Measurements from ENCODE around the gene PLEK.
"Not testable (repeated sequence)": the region's sequence is repeated elsewhere in the genome, so short reads cannot be mapped to it uniquely, and the experiment has no call there.

The PLEK gene

DNA sequence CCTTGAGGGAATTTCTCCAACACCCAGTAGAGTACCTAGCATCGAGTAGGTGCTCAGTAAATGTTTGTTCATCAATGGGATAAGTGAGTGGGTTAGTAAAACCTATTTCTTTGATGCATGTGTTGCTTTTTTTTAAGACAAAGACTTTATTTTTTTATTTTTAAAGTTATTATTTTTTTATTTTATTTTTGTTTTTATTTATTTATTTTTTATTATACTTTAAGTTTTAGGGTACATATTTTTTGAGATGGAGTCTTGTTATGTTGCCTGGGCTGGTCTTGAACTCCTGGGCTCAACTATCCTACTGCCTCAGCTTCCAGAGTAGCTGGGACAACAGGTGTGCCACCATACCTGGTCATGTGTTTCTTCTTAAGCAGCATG is 20.8 kb downstream of the PLEK start:
- DNase-seq: no peak

DNA sequence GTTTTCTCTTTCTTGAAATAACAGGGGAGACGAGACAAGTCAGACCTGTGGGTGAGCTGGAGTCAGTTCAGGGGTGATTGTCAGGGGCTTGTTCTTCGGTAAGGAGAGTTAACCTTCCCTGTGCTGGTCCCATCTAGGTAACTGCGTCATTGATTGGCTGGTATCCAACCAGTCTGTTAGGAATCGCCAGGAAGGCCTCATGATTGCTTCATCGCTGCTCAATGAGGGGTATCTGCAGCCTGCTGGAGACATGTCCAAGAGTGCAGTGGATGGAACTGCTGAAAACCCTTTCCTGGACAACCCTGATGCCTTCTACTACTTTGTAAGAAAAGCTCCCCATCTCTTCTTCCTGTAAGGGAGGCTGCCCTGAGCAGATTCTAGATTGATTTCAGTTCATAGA is 21.3 kb downstream of the PLEK start:
- DNase-seq: no peak

DNA sequence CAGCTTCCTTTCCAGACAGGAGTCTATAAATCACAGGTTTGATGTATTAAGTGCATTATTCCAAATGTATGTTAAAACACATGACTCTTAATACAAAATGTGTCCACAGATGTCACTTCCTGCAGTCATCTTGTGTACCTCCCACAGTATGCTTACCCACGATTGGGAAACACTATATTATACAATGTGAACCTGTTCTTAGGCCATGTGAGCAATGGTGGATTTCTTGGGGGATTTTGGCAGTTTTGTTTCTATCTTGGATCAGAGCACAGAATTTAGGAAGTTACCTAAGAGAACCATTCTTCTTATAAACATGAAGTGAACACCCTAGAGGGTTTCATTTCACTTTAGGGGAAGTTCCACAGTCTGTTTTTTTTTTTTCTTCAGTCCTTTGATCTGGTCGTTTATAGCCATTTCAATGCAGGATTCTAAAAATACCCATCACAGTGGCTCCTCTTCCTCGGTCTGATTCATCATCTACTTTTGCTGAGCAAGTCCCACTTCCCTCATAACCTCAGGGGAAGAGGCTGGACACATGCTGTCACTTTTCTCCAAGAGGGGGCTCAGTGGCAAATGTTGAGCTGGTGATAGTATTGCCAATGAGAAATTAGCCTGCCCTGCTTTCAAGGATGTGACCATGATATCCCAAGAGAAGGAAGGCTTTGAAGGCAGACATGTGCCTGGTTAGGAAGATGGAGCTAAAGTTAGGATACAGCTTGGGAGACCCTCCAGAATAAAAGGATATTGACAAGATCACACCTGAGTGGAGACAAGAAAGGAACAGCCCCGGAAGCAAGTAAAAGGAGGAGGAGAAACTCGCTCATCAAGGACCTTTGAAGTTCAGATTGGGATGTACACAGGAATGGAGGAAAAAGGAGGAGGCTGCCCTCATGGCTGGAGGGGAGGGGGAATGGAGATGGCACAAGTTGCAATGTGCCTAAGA is 22.6 kb downstream of the PLEK start:
- DNase-seq: no peak

DNA sequence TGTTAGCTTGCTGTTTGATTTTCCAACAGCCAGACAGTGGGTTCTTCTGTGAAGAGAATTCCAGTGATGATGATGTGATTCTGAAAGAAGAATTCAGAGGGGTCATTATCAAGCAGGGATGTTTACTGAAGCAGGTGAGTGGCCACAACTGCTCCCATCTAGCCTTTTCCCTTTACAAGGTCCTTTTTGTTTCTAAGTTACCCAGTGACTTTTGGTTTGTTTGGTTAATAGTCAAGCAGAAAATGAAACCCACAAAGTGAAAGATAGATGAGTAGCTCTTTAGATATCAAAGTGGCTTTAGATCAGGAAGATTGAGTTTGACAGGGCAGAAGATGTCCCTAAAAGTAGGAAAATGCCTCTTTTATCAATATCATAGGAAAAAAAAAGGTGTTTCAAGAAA is 23.3 kb downstream of the PLEK start:
- no peak for DNase-seq

DNA sequence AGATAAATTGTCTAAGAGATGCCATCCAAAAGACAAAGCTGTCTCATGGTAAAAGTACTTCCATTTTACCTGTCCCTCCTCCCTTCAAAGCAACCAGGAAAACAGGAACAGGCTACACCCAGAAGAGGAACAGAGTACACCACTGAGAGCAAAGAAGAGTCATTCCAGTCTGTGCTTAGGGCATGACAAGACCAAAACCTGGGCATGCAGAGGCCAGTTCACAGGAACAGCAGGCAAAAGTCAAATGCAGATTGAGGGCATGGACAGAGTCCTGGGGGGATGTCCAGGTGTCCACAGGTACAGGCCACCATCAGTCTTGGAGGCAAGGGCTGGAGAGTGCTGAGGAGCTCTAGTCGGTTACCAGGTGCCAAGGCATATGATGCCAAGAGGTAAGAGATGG is 23.7 kb downstream of the PLEK start:
- no peak for DNase-seq

DNA sequence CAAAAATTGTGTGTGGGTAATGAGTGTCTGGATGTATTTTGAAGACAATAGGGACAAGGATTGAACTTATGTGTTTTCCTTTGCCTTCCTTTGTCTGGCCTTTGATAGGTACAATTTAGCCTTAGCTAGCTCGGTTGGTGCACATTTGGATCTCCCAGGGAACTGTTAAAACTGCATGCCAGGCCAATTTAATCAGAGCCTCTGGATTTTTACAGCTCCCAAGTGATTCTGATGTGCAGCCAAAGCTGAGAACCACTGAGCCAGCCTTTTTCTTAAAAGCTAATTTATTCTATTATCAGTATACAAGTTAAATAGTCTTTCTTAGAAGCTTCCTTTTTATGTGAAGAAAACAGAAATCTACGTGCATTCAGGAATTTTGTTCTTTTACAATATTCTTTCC is 25.0 kb downstream of the PLEK start:
- no peak for DNase-seq

DNA sequence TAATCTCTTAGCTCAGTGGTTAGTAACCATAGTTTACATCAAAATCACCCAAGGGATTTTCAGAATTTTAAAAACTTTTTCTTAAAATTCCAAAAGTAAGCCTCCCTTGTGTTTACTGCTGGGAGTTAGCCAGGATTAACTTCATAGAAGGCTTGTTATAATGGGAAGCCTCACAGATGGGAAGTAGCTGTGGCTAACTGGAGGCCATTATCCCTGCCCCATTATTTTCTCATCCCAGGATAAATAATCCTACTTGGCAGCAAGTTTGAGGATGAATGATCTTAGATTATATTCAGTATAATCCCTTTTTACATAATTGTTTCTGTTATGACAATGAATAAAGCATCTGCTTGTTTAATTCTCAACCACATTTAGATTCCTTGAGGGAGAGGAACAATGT is 25.5 kb downstream of the PLEK start:
- DNase-seq: no peak

DNA sequence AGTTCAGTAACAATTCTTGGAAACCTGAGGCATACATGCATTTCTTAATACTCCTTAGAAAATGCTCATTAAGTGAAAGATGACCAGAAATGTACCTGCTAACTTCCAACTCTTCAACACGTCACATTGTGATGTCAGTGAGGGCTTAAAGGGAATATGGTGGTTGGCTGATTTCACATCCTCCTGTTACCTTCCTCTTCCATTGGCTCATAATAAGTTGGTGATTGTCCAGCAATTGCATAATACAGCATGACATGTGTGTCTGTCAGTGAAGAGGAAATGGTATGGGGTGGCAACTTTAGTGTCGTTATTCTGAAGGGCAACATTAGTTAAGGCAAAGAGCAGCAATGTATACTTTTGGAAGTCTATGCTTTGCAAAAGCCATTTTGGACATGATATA is 26.0 kb downstream of the PLEK start:
- no peak for DNase-seq

DNA sequence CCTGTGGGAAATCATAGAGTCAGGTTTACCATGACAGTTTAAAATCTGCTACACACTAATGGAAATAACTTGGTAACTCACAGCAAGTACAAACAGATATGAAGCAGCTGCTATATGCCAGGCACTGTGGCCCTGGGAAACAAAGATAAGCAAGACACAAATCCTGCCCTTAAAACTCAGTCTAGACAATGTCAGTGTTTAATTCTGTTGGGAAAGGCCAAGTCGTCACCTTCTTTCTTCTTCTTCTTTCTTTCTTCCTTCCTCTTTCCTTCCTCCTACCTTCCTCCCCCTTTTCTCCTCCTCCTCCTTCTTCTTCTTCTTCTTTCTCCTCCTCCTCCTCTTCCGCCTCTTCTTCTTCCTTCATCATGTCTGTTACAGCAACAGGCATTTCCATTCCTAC is 26.8 kb downstream of the PLEK start:
- no peak for DNase-seq

DNA sequence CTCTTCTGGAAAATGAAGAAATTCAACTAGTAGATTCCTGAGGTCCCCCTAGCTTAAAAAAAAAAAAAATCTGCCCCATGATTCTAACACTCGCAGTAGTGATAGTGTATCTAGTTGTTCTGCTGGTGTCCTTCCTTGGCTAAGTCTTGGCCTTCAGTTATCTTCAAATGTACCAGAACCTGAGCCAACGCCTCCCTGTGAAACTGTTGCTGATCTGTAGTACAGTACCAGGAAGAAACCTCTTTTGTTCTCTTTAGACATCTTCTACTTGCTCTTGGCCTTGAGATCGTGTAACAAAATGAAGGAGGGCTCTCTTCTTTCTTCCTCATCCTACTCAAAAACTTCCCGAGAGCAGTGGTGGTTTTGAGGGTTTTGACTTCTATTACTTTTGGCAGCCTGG is 31.0 kb downstream of the PLEK start:
- no peak for DNase-seq

DNA sequence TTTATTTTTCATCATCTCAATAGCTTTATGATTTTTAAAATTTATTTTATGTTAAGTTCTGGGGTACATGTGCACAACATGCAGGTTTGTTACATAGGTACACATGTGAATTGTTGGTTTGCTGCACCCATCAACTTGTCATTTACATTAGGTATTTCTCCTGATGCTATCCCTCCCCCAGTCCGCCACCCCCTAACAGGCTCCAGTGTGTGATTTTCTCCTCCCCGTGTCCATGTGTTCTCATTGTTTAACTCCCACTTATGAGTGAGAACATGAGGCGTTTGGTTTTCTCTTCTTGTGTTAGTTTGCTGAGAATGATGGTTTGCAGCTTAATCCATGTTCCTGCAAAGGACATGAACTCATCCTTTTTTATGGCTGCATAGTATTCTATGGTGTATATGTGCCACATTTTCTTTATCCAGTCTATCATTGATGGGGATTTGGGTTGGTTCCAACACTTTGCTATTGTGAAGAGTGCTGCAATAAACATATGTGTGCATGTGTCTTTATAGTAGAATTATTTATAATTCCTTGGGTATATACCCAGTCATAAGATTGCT is 32.7 kb downstream of the PLEK start:
- not testable (repeated sequence) for DNase-seq

DNA sequence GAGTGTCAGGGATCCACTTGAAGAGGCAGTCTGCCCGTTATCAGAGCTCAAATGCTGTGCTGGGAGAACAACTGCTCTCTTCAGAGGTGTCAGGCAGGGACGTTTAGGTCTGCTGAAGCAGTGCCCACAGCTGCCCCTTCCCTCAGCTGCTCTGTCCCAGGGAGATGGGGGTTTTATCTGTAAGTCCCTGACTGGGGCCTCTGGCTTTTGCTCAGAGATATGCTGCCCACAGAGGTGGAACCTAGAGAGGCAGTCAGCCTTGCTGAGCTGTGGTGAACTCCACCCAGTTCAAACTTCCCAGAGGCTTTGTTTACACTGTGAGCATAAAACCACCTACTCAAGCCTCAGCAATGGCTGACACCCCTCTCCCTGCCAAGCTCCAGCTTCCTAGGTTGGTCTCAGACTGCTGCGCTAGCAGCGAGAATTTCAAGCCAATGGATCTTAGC is 38.1 kb downstream of the PLEK start:
- DNase-seq: no peak

DNA sequence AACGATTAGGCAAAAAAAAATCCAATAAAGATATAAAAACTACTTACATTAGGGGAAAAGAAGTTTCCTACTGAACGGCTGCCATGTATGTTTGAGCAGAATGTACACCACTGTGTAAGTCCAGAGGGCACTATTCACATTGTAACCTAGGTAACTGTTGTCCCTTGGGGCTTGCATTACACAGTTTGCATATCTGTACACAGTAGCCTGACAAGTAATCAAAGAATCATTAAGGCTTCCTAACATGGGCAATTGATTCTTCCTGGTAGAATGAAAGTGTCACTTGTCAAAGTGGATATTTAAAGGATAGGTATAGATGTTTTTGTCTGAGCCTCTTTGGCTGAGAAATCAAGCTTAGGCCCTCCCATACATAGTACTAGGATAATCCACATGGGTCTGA is 39.1 kb downstream of the PLEK start:
- DNase-seq: no peak

DNA sequence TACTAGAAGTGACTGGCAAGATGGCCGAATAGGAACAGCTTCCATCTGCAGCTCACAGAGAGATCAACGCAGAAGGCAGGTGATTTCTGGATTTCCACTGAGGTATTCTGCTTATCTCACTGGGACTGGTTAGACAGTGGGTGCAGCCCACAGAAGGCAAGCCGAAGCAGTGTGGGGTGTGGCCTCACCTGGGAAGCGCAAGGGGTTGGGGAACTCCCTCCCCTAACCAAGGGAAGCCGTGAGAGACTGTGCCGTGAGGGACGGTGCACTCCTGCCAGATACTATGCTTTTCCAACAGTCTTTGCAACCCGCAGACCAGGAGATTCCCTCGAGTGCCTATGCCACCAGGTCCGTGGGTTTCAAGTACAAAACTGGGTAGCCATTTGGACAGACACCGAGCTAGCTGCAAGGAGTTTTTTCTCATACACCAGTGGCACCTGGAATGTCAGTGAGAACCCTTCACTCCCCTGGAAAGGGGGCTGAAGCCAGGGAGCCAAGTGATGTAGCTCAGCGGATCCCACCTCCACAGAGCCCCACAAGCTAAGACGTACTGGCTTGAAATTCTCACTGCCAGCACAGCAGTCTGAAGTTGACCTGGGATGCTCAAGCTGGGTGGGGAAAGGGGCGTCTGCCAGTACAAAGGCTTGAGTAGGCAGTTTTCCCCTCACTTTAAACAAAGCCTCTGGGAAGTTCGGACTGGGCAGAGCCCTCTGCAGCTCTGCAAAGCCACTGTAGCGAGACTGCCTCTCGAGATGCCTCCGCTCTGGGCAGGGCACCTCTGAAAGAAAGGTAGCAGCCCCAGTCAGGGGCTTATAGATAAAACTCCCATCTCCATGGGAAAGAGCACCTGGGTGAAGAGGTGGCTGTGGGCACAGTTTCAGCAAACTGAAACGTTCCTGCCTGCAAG is 40.1 kb downstream of the PLEK start:
- no peak for DNase-seq

DNA sequence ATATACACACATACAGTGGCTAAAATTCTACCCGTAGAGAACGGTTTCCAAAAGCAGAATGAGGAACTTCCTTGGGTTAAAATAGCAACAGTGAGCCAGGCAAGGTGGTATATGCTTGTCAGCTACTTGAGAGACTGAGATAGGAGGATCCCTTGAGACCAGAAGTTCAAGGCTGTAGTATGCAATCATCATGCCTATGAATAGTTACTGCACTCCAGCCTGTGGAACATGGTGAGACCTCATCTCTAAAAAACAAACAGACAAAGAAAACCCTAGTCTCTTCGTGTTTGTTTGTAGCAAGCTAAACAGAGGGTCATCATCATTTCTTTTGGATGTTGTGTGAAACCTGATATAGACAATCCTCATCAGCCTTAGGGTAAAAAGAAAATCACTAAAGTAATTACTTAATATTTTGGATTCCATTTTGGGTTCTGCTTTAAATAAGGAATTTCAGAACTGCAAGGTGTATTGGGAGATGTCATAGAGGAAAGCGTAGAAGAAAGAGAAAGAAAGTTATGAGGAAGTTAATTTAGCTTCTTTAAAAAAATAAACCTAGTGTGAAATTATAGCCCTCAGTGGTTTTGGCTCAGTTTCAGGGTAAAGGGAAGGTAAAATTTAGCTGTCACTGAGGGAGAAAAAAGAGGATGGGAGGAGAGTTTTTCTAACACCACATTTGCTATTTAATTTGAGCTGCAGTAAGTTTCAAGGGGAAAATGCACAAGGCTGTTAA is 46.5 kb downstream of the PLEK start:
- no peak for DNase-seq

DNA sequence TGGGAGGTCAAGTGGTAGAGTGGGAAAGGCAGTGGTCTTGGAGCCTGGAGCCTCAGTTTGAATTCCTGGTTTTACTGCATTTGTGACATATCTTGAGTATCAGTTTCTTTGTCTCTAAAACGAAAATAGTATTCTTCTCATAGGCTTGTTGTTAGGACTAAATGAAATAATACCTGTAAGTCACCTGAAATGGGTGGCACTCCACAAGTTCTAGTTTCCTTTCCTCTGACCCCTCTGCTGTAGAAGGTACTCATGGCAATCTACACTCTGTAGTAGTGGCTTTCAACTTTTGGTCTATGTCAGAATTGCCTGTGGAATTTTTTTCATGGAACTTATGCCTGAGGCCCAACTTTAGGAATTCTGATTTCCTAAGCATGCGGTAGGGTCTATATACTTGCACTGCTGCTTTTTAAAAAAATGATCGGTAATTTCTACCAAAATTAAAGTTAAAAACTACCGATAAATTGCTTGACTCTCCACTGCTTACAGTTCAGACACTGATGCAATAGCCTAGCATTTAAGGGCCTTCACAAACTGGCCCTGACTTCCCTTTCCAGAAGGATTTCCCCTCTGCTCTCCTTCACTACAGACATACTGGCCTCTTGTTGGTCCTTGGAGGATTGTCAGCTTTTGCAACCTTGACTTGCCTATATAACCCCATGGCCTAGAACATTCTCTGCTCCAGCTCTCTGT is 47.2 kb downstream of the PLEK start:
- no peak for DNase-seq

DNA sequence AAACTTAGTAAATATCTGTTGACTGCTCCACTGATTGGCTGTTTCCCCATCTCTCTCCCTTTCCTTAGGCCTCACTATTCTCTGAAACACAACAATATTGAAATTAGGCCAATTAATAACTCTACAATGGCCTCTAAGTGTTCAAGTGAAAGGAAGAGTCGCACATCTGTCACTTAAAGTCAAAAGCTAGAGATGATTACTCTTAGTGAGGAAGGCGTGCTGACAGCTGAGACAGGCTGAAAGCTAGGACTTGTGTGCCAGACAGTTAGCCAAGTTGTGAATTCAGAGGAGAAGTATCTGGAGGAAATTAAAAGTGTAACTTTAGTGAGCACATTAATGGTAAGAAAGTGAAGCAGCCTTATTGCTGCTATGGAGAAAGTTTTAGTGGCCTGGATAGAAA is 48.4 kb downstream of the PLEK start:
- DNase-seq: no peak

DNA sequence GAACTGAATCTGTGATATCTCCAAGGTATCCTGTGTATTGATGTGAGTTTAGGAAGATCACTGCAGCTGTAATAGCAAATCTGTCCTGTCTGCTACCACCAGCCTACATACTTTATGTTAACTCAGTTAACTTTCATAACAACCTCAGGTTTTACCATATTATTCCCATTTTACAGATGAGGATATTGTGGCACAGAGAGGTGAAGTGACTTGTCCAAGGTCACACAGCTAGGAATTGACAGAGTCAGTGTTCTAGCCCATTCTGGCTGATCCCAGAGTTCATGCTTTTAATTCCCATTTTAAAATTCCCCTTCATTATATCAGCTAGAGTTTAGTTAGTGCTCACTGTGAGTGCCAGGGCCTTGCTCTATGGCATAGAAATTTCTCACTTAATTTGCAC is 49.4 kb downstream of the PLEK start:
- no peak for DNase-seq

DNA sequence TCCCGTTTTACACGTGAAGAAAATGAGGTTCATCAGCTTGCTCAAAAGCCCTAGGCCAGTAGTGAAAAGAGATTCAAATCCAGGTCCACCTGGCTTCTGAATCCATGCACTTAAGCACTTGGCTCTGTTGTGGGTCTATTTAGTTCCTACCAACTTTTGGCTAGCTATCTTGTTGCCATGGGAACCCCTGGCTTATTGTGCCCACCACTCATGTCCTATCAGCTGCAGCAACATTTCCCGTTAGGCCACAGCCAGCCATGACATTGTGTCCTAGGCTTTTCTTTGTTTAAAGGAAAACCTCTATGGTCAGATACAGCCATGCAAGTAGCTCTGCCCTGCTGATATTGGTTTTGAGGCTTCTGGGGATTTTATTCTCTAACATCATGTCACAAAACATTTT is 49.8 kb downstream of the PLEK start:
- DNase-seq: peak; percentile 20

DNA sequence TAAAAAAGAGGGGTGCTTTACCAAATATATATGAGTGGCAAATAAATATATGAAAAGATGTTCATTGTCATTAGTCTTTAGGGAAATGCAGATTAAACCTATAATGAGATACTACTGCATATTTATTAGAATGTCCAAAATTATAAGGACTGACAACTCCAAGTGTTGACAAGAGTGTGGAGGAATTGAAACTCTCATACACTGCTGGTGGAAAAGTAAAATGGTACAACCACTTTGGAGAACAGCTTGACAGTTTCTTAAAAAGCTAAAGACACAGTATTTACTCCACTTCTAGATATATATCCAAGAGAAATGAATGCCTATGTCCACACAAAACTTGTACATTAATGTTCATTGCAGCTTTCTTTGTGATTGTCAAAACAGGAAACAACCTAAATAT is 50.4 kb downstream of the PLEK start:
- DNase-seq: no peak

DNA sequence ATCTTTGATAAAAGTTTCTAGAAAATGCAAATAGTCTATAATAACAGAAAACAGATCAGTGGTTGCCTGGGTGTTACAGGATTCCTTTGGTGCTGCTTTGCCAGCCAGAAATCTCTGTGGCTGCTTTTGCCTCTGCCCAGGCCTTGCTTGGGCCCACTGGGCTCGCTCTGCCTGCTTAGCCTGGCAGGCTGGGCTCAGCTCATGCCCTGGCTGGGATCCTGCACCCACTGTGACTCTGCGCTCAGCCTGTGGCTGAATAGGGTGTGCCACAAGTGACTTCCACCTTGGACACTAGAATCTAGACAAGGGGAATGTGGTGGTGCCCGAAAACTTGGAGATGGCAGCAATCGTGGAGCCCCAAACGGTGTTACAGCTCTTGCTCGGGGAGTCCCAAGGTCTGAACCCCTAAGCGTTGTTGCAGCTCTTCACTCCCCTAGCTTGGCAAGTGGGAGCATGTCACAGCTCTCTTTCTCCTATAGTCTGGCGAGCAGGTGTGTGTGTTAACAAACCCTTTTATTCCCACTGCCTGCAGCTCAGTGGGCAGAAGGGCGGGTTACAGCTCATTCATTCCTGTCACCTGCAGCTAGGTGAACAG is 51.1 kb downstream of the PLEK start:
- peak; percentile 10 for DNase-seq

DNA sequence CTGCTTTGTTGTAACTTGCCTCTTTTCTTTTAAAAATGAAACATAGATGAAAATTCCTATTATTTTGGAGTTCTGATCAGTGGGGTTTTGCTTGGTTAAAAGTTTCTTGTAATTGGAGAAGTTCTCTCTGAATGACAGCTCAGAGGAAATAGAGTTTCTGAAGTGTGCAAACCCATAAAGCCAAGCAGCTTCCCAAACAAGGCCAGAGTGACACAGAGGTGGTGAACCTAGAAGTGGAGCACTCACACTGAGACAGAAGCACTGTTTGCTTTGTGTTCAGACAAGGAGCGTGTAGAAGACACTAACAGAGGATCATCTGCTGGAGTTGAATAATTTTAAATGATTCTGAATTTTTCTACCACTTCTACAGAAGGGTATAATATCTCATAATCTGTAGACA is 52.8 kb downstream of the PLEK start:
- no peak for DNase-seq

All from NCI-H774 (cell line).